Testis (tissue), 3 donors: Measurements from ENCODE around the gene FEN1. TPM values are rescaled to one million over a fixed set of nuclear protein-coding genes. Genes with fewer than 3 reads are reported as not detected.

ENCODE experiments used
- DNase-seq: peaks from one replicate; pipeline ENCODE4 v3.0.0-alpha.2; 2019
- H3K27ac ChIP-seq, 2 donors: fragments of 200-600 bp; sonication (generic); one replicate each; pipeline ENCODE4 v1.5.1; 2019
- H3K27me3 ChIP-seq: fragments of 200-600 bp; sonication (generic); one replicate; pipeline ENCODE4 v1.5.1; 2019
- H3K36me3 ChIP-seq: fragments of 200-600 bp; sonication (generic); one replicate; pipeline ENCODE4 v1.5.1; 2017; ENCODE audit warnings: low read depth; ENCODE audit errors: missing control alignments
- H3K4me1 ChIP-seq: fragments of 200-600 bp; sonication (generic); one replicate; pipeline ENCODE4 v1.5.1; 2019
- H3K4me3 ChIP-seq, 2 donors: fragments of 200-600 bp; sonication (generic); one replicate each; pipeline ENCODE4 v1.5.1; 2017 to 2019
- H3K9me3 ChIP-seq: fragments of 200-600 bp; sonication (generic); one replicate; pipeline ENCODE4 v1.5.1; 2017
- POLR2A ChIP-seq: fragments of 450-650 bp; IDR thresholded peaks from one replicate; pipeline ENCODE4 v1.6.1; 2017; ENCODE audit warnings: antibody characterized with exemption, mild to moderate bottlenecking, moderate library complexity
- WGBS, 2 donors: methylation state at CpG; one replicate each; pipeline ENCODE4 v1.1.5; 2018; 5-methylcytosine and 5-hydroxymethylcytosine counted together
- intact Hi-C: fragments of 100-400 bp; cut with DNase I; formaldehyde crosslinking; loops from one replicate; pipeline ENCODE4 v1.15.1; 2023; ENCODE audit warnings: low total_unique reads
- polyA plus RNA-seq: library from polyadenylated mRNA; stranded (reverse); fragments of 350-450 nt; fragmentation: Illumina TruSeq; extraction: RNeasy Lipid Tissue Mini Kit (QIAGEN cat#74804); gene quantifications from one replicate; pipeline ENCODE4 v1.2.3, GENCODE V29; 2014; ENCODE audit warnings: low read depth, low replicate concordance; ENCODE audit not compliant: insufficient read depth
- total RNA-seq, 2 donors: library from RNA; depleted of rRNA; stranded (reverse); fragments of >200 nt; gene quantifications; one replicate each; pipeline ENCODE4 v1.2.3, GENCODE V29; 2016
- TF ChIP-seq, protein P1 (sequence below), 3 experiments: fragments of 450-650 bp in 2 of 3; fragments of 200-600 bp in 1 of 3; sonication (generic) in 1 of 3; IDR thresholded peaks; one replicate each; pipeline ENCODE4 v1.5.1; 2016 to 2019; ENCODE audit warnings: antibody characterized with exemption in 3 of 3, mild to moderate bottlenecking in 2 of 3, moderate library complexity in 1 of 3

Gene FEN1
- total and polyA plus RNA-seq, 3 donors from 2014 or later: 22.7 to 31.5 (median 27.3) TPM

DNA sequence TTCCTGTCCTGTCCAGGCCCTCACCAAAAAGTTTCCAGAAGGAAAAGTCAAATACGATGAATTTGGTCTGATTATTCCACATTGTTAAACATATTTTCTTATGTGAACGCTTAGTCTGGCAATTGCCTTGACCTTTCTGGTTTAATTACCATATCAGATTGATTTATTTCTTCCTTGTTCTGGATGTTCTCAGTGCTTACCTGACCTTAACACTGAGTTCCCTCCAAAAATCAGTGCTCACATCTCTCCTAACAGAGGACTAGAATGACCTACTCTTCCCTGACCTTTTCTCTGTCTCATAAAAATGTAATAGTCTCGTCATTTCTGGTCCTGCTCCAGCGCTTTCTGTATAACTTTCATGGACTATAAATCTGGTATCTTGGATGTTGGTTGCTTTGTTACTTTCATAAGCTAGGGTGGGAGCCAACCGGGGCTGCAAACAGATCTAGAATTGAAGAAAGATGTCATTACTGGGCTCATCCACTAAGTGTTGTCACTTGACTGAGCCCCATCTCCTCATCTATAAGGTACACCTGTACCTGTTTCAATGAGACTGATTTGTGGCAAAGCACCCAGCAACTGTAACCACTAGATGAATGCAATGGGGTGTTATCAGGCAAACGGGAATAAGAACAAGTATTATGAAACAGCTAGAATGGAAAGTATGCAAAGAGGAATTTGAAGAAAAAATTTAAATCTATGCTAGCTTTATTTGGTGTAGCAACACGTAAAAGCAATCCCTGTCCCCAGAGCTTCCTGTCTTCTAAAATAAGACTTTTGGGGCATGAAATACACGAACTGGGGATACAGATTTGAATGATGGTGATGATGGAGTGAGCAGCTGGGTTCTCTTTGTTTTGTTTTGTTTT, 37.8 kb downstream of the FEN1 start:
- WGBS, 2 donors: 22 to 33% methylated on average over 8 of the region's 8 CpGs
- Histone ChIP-seq H3K9me3 (no peaks in the 10 kb centered on the region), H3K36me3 (no peaks in the 10 kb centered on the region), H3K4me1 (peaks cover 58% of the 10 kb centered on the region), H3K4me3 (no peak overlapping the region), H3K27me3 (no peaks in the 10 kb centered on the region), H3K27ac (peak overlapping the region; percentile 17 to 91)
- TF ChIP-seq, protein P1, sequence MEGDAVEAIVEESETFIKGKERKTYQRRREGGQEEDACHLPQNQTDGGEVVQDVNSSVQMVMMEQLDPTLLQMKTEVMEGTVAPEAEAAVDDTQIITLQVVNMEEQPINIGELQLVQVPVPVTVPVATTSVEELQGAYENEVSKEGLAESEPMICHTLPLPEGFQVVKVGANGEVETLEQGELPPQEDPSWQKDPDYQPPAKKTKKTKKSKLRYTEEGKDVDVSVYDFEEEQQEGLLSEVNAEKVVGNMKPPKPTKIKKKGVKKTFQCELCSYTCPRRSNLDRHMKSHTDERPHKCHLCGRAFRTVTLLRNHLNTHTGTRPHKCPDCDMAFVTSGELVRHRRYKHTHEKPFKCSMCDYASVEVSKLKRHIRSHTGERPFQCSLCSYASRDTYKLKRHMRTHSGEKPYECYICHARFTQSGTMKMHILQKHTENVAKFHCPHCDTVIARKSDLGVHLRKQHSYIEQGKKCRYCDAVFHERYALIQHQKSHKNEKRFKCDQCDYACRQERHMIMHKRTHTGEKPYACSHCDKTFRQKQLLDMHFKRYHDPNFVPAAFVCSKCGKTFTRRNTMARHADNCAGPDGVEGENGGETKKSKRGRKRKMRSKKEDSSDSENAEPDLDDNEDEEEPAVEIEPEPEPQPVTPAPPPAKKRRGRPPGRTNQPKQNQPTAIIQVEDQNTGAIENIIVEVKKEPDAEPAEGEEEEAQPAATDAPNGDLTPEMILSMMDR (IDR thresholded peaks at IDR 0.05): no peak
- TF ChIP-seq POLR2A: no peak
- intact Hi-C loops: no loop called here
- peak; percentile 59 for DNase-seq

DNA sequence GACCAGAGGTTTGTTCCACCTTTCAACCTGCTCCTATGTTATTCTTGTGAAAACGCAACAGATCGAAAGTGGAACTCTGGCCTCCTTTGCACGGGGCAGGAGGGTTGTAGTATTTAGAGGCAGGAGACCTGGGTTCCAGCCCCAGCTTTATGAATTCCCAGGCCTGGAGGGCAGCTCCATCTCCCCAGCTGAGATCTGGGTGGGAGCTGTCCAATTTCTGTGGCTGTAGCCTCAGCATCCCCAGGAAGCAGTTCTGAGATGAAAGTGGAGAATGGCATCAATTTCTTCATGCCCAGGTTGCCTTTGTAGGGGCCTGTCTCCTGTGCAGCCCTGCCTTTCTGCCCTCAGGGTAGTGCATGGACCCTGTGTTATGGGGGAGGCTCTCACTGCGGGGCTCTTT, 39.5 kb downstream of the FEN1 start:
- H3K36me3 ChIP-seq: no peaks in the 10 kb centered on the region
- intact Hi-C loops: no loop called here
- WGBS, 2 donors: 87% methylated on average over 4 of the region's 4 CpGs; no CpG with 5 or more reads in 1 of the 2 donors
- no peaks in the 10 kb centered on the region for H3K9me3 ChIP-seq
- H3K4me1 ChIP-seq: peaks cover 51% of the 10 kb centered on the region
- no peak for DNase-seq
- H3K27ac ChIP-seq: peak overlapping the region in 1 of 2 donors; percentile 59
- TF ChIP-seq, protein P1 (IDR thresholded peaks at IDR 0.05): no peak
- no peak for TF ChIP-seq POLR2A
- H3K4me3 ChIP-seq: no peak overlapping the region
- no peaks in the 10 kb centered on the region for H3K27me3 ChIP-seq

DNA sequence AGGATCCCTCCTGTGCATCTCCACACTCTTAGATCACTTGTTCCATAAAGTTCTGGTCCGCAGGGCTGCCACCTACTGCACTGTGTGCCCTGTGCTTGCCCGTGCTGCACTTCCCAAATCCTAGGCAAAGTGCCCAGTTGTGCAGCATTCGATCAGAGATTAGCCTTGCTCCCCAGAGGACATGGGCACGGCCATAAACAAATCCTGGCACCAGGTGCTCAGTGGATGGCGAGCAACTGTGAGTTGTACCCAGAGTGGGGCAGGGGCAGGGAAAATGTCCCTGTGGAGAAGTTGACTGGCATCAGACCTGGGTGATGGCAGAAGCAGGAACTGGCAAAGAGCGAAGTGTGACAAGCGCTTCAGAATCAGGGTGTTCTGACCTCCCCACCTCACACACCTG, 40.0 kb downstream of the FEN1 start:
- H3K27ac ChIP-seq: no peak overlapping the region

GRCh38 chr11:61833471-61833870, 40.8 kb downstream of the FEN1 start:
- Histone ChIP-seq H3K36me3 (no peaks in the 10 kb centered on the region), H3K4me3 (no peak overlapping the region), H3K27ac (no peak overlapping the region), H3K9me3 (no peaks in the 10 kb centered on the region), H3K4me1 (peaks cover 51% of the 10 kb centered on the region), H3K27me3 (no peaks in the 10 kb centered on the region)
- TF ChIP-seq, protein P1 (IDR thresholded peaks at IDR 0.05): no peak
- no peak for TF ChIP-seq POLR2A
- 79 to 88% methylated on average over 11 of the region's 11 CpGs for WGBS, 2 donors
- intact Hi-C loops: no loop called here
- DNase-seq: no peak

More for the DNA sequence above, 40.0 kb downstream of the FEN1 start:
- Histone ChIP-seq H3K27me3 (no peaks in the 10 kb centered on the region), H3K4me3 (no peak overlapping the region), H3K9me3 (no peaks in the 10 kb centered on the region), H3K36me3 (no peaks in the 10 kb centered on the region), H3K4me1 (peaks cover 51% of the 10 kb centered on the region)
- peak; percentile 51 for DNase-seq
- TF ChIP-seq, protein P1 (IDR thresholded peaks at IDR 0.05): no peak
- TF ChIP-seq POLR2A: no peak
- 59 to 69% methylated on average over 7 of the region's 7 CpGs for WGBS, 2 donors
- intact Hi-C loops: no loop called here

DNA sequence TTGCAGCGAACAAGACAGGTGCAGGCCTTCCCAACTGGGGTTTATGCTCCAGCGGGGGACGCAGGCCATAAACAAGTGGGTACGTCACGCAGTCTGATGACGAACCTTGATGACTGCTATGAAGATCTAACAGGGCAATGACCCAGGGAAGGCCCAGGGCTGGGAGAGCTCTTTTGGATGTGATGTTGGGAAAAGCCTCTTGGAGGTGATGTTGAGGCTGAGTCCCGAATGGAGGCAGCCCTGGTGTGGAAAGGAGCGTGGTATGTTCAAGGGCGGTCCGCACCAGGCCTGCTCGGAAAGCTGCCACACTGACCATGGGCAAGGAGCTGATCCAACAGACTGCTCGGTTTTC, 41.2 kb downstream of the FEN1 start:
- no peak for DNase-seq
- no peaks in the 10 kb centered on the region for H3K36me3 ChIP-seq
- no peaks in the 10 kb centered on the region for H3K9me3 ChIP-seq
- peaks cover 51% of the 10 kb centered on the region for H3K4me1 ChIP-seq
- H3K27me3 ChIP-seq: no peaks in the 10 kb centered on the region
- TF ChIP-seq, protein P1 (IDR thresholded peaks at IDR 0.05): no peak
- TF ChIP-seq POLR2A: no peak
- intact Hi-C loops: no loop called here
- no peak overlapping the region for H3K4me3 ChIP-seq
- WGBS, 2 donors: 87 to 94% methylated on average over 12 of the region's 12 CpGs
- H3K27ac ChIP-seq: peak overlapping the region in 1 of 2 donors; percentile 79
